Right lobe of liver (tissue), 6 donors: ENCODE measurements around the gene CAND2. TPM values are rescaled to one million over a fixed set of nuclear protein-coding genes. Genes with fewer than 3 reads are reported as not detected.

ENCODE experiments used
- ATAC-seq, 4 donors: fragments of 200-7000 bp; cut with Tn5 transposase; one replicate each; pipeline ENCODE4 v1.9.1; 2020; ENCODE audit warnings: mild to moderate bottlenecking in 4 of 4, moderate library complexity in 4 of 4
- DNase-seq, 3 donors: peaks; one replicate each; pipeline ENCODE4 v3.0.0-alpha.2; 2020
- H3K27ac ChIP-seq, 3 donors: fragments of 200-600 bp; one replicate each; pipeline ENCODE4 v1.8.0; 2022
- H3K27me3 ChIP-seq, 2 donors: fragments of 200-600 bp; one replicate each; pipeline ENCODE4 v1.8.0; 2022
- H3K36me3 ChIP-seq, 4 donors: fragments of 200-600 bp; sonication (generic) in 1 of 4; one replicate each; pipeline versions ENCODE4 v1.5.1 to v1.8.0; 2017 to 2022; ENCODE audit warnings: control low read depth in 1 of 4
- H3K4me1 ChIP-seq, 4 donors: fragments of 200-600 bp; sonication (generic) in 1 of 4; one replicate each; pipeline versions ENCODE4 v1.5.1 to v1.8.0; 2017 to 2022; ENCODE audit warnings: control low read depth in 1 of 4
- H3K4me3 ChIP-seq, 3 donors: fragments of 200-600 bp; one replicate each; pipeline ENCODE4 v1.8.0; 2022
- H3K9me3 ChIP-seq, 4 donors: fragments of 200-600 bp; sonication (generic) in 1 of 4; one replicate each; pipeline versions ENCODE4 v1.5.1 to v1.8.0; 2017 to 2022; ENCODE audit warnings: control low read depth in 1 of 4
- CTCF ChIP-seq, 4 donors: fragments of 200-600 bp in 3 of 4; fragments of 450-650 bp in 1 of 4; IDR thresholded peaks; one replicate each; pipeline versions ENCODE4 v1.5.1 to v1.8.0; 2016 to 2022; ENCODE audit warnings: antibody characterized with exemption in 4 of 4, mild to moderate bottlenecking in 2 of 4
- POLR2A ChIP-seq: fragments of 450-650 bp; IDR thresholded peaks from one replicate; pipeline ENCODE4 v1.6.1; 2017; ENCODE audit warnings: antibody characterized with exemption, mild to moderate bottlenecking
- WGBS: methylation state at CpG from one replicate; pipeline ENCODE4 v1.1.6; 2018; ENCODE audit warnings: low coverage, low lambda C conversion rate; ENCODE audit not compliant: insufficient coverage; ENCODE audit errors: missing lambda C conversion rate; 5-methylcytosine and 5-hydroxymethylcytosine counted together
- intact Hi-C, 2 donors: fragments of 100-400 bp; cut with DNase I; formaldehyde crosslinking; loops; one replicate each; pipeline versions ENCODE4 v1.11.2 to v1.14.1; 2022
- total RNA-seq, 6 experiments: library from RNA; depleted of rRNA in 2 of 6; stranded (reverse); fragments of >200 nt in 2 of 6; fragmentation: NEBNext Ultra II Directional in 3 of 6; extraction: Animal tissue kit (Norgen Biotek cat#: 25700) in 3 of 6; gene quantifications; one replicate each; pipeline versions ENCODE4 v1.1.0 to v1.2.4, GENCODE V29; 2016 to 2023
- donor health status: DM: no; HTN: yes; CAD: no.
- donor health status: DM: no; HTN: no; CAD: no.
- donor health status: DM: no; HTN: no; CAD: no.
- donor health status: DM: no; HTN: yes; CAD: no.
- donor health status: DM: no; HTN: yes; CAD: no.

Gene CAND2
- total RNA-seq, 6 experiments from 2014 or later: 0.61 to 4.4 (median 0.77) TPM

GRCh38 chr3:12755754-12756153 lies 40.7 kb upstream of the CAND2 start:
- Histone ChIP-seq H3K27me3 (no peaks in the 10 kb centered on the region), H3K27ac (no peak overlapping the region), H3K4me3 (no peak overlapping the region), H3K36me3 (no peaks in the 10 kb centered on the region), H3K4me1 (no peaks in the 10 kb centered on the region), H3K9me3 (no peaks in the 10 kb centered on the region)
- no peak for ATAC-seq
- no peak for DNase-seq
- TF ChIP-seq POLR2A (no peak), CTCF (IDR thresholded peaks at IDR 0.05) (no peak)
- intact Hi-C loops: no loop called here
- WGBS: 41% methylated on average over 6 of the region's 6 CpGs

GRCh38 chr3:12756175-12756574 lies 40.3 kb upstream of the CAND2 start:
- Histone ChIP-seq H3K27me3 (no peaks in the 10 kb centered on the region), H3K4me3 (no peak overlapping the region), H3K4me1 (no peaks in the 10 kb centered on the region), H3K36me3 (no peaks in the 10 kb centered on the region), H3K9me3 (no peaks in the 10 kb centered on the region), H3K27ac (no peak overlapping the region)
- ATAC-seq (no peak), DNase-seq (no peak)
- WGBS: 65% methylated on average over 4 of the region's 4 CpGs
- TF ChIP-seq POLR2A: no peak
- no peak for TF ChIP-seq CTCF (IDR thresholded peaks at IDR 0.05)
- intact Hi-C loops: no loop called here

- no peak for TF ChIP-seq CTCF (IDR thresholded peaks at IDR 0.05)
- TF ChIP-seq POLR2A: no peak
- Histone ChIP-seq H3K4me3 (no peak overlapping the region), H3K36me3 (no peaks in the 10 kb centered on the region), H3K4me1 (no peaks in the 10 kb centered on the region), H3K9me3 (no peaks in the 10 kb centered on the region), H3K27me3 (no peaks in the 10 kb centered on the region), H3K27ac (no peak overlapping the region)
- intact Hi-C loops: no loop called here
- no peak for ATAC-seq
- DNase-seq: no peak
- 87% methylated on average over 3 of the region's 3 CpGs for WGBS
Observed at GRCh38 chr3:12756635-12757034, 39.8 kb upstream of the CAND2 start.

- no peak overlapping the region for H3K27ac ChIP-seq
- no peaks in the 10 kb centered on the region for H3K4me1 ChIP-seq
- H3K4me3 ChIP-seq: no peak overlapping the region
- H3K36me3 ChIP-seq: no peaks in the 10 kb centered on the region
- no peaks in the 10 kb centered on the region for H3K9me3 ChIP-seq
- no peaks in the 10 kb centered on the region for H3K27me3 ChIP-seq
- intact Hi-C loops: no loop called here
- peak in 1 of 3 donors; percentile 34 for DNase-seq
- 56% methylated on average over 2 of the region's 5 CpGs for WGBS
- TF ChIP-seq CTCF (IDR thresholded peaks at IDR 0.05) (no peak), POLR2A (no peak)
- ATAC-seq: peak; percentile 45 to 53 (median 50)
Observed at GRCh38 chr3:12758025-12758781, 38.3 kb upstream of the CAND2 start.
